ENCODE data around the gene RAPGEF2. TPM values are rescaled to one million over a fixed set of nuclear protein-coding genes. Genes with fewer than 3 reads are reported as not detected.

RAPGEF2 gene
- polyA plus RNA-seq, 1 donor (not counting 4 experiments of a cell fraction or from before 2014, with no cell fraction given) = 23.8 TPM

GRCh38 chr4:159173886-159174285 is 71.0 kb downstream of the RAPGEF2 start:
- Histone ChIP-seq H3K27me3 (ENCODE audit: control insufficient read depth, extremely low read depth, insufficient read depth, low read length) (no peaks in the 10 kb centered on the region), H3K4me3 (ENCODE audit: control insufficient read depth in 2 of 3, extremely low read depth in 1 of 3, insufficient read depth in 2 of 3, low read depth in 1 of 3, low read length in 3 of 3) (no peak overlapping the region), H3K9me3 (ENCODE audit: control insufficient read depth, low read depth, low read length) (no peaks in the 10 kb centered on the region), H3K4me2 (ENCODE audit: control insufficient read depth, extremely low read depth, insufficient read depth, low read depth, low read length) (no peak overlapping the region), H3K4me1 (ENCODE audit: control insufficient read depth, extremely low read depth, insufficient read depth, low read length) (peaks cover 12% of the 10 kb centered on the region), H3K9me1 (ENCODE audit: control insufficient read depth, extremely low read depth, insufficient read depth, low read length) (no peaks in the 10 kb centered on the region), H3K9ac (ENCODE audit: control insufficient read depth, extremely low read depth, insufficient read depth, low read length) (no peak overlapping the region), H3K79me2 (ENCODE audit: control insufficient read depth, insufficient read depth, low read length) (peaks cover 35% of the 10 kb centered on the region), H3K27ac (ENCODE audit: control insufficient read depth, insufficient read depth, low read length) (no peak overlapping the region), H4K20me1 (ENCODE audit: control insufficient read depth, extremely low read depth, insufficient read depth, low read length) (no peaks in the 10 kb centered on the region), H2AFZ (ENCODE audit: control insufficient read depth, low read length) (no peak overlapping the region), H3K36me3 (ENCODE audit: control insufficient read depth in 2 of 2, extremely low read depth in 1 of 2, insufficient read depth in 2 of 2, low read length in 2 of 2) (no peaks in the 10 kb centered on the region)
- TF ChIP-seq EZH2 (IDR thresholded peaks at IDR 0.05; ENCODE audit: low read length) (no peak), CTCF (optimal IDR thresholded peaks at IDR 0.05 in 1 of 3, IDR thresholded peaks at IDR 0.05 in 1 of 3, conservative IDR thresholded peaks at IDR 0.05 in 1 of 3; ENCODE audit: extremely low read depth in 1 of 3, insufficient read depth in 2 of 3, low read length in 3 of 3) (no peak)
- FAIRE-seq (no peak), DNase-seq (ENCODE audit: low read depth, low spot score) (no peak)
- dilution Hi-C loops (cut with MboI; ENCODE audit: extremely low pct_ligation_motif_present, low sequenced_read_pairs) = no loop called here

GRCh38 chr4:159174645-159175084 is 71.8 kb downstream of the RAPGEF2 start:
- TF ChIP-seq EZH2 (IDR thresholded peaks at IDR 0.05; ENCODE audit: low read length) = no peak
- TF ChIP-seq CTCF (optimal IDR thresholded peaks at IDR 0.05 in 1 of 3, IDR thresholded peaks at IDR 0.05 in 1 of 3, conservative IDR thresholded peaks at IDR 0.05 in 1 of 3; ENCODE audit: extremely low read depth in 1 of 3, insufficient read depth in 2 of 3, low read length in 3 of 3) = no peak
- Histone ChIP-seq H2AFZ (ENCODE audit: control insufficient read depth, low read length) (no peak overlapping the region), H3K9ac (ENCODE audit: control insufficient read depth, extremely low read depth, insufficient read depth, low read length) (no peak overlapping the region), H3K27me3 (ENCODE audit: control insufficient read depth, extremely low read depth, insufficient read depth, low read length) (no peaks in the 10 kb centered on the region), H3K36me3 (ENCODE audit: control insufficient read depth in 2 of 2, extremely low read depth in 1 of 2, insufficient read depth in 2 of 2, low read length in 2 of 2) (no peaks in the 10 kb centered on the region), H3K4me2 (ENCODE audit: control insufficient read depth, extremely low read depth, insufficient read depth, low read depth, low read length) (no peak overlapping the region), H3K9me1 (ENCODE audit: control insufficient read depth, extremely low read depth, insufficient read depth, low read length) (no peaks in the 10 kb centered on the region), H3K79me2 (ENCODE audit: control insufficient read depth, insufficient read depth, low read length) (peaks cover 35% of the 10 kb centered on the region), H3K27ac (ENCODE audit: control insufficient read depth, insufficient read depth, low read length) (no peak overlapping the region), H3K4me3 (ENCODE audit: control insufficient read depth in 2 of 3, extremely low read depth in 1 of 3, insufficient read depth in 2 of 3, low read depth in 1 of 3, low read length in 3 of 3) (no peak overlapping the region), H3K4me1 (ENCODE audit: control insufficient read depth, extremely low read depth, insufficient read depth, low read length) (peaks cover 12% of the 10 kb centered on the region), H4K20me1 (ENCODE audit: control insufficient read depth, extremely low read depth, insufficient read depth, low read length) (no peaks in the 10 kb centered on the region), H3K9me3 (ENCODE audit: control insufficient read depth, low read depth, low read length) (no peaks in the 10 kb centered on the region)
- no peak for FAIRE-seq
- dilution Hi-C loops (cut with MboI; ENCODE audit: extremely low pct_ligation_motif_present, low sequenced_read_pairs) = no loop called here
- DNase-seq (ENCODE audit: low read depth, low spot score) = no peak

Measured in keratinocyte (primary cell).